Epithelial cell of proximal tubule (primary cell): ENCODE measurements around the gene FAM89B. TPM values are rescaled to one million over a fixed set of nuclear protein-coding genes. Genes with fewer than 3 reads are reported as not detected.

Source experiments
- DNase-seq: peaks from one replicate; pipeline ENCODE4 v3.0.0-alpha.2; 2011; ENCODE audit warnings: low read depth
- H3K4me3 ChIP-seq: 2 replicates; pipeline ENCODE4 v1.5.1; 2011; ENCODE audit warnings: low read depth, mild to moderate bottlenecking, low read length
- total RNA-seq: library from RNA; depleted of rRNA; stranded (reverse); fragments of >200 nt; gene quantifications from 2 replicates; pipeline ENCODE4 v1.2.3, GENCODE V29; 2015
- TF ChIP-seq, protein P1 (sequence below): conservative IDR thresholded peaks from 2 replicates; pipeline ENCODE4 v1.5.1; 2012; ENCODE audit warnings: low read depth, mild to moderate bottlenecking, low read length

The FAM89B gene
- total RNA-seq, 1 donor from 2014 or later: 67.1 TPM

DNA sequence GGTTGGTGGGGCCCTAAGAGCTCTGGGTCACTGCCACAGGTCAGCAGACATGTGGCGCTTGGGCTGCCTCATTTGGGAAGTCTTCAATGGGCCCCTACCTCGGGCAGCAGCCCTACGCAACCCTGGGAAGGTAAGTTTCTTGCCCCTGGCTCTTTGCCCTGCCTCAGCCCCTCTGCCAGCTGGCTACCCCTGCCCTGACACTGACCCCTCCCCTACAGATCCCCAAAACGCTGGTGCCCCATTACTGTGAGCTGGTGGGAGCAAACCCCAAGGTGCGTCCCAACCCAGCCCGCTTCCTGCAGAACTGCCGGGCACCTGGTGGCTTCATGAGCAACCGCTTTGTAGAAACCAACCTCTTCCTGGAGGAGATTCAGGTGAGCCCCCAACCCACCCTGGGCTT lies 45.6 kb upstream of the FAM89B start:
- TF ChIP-seq, protein P1, sequence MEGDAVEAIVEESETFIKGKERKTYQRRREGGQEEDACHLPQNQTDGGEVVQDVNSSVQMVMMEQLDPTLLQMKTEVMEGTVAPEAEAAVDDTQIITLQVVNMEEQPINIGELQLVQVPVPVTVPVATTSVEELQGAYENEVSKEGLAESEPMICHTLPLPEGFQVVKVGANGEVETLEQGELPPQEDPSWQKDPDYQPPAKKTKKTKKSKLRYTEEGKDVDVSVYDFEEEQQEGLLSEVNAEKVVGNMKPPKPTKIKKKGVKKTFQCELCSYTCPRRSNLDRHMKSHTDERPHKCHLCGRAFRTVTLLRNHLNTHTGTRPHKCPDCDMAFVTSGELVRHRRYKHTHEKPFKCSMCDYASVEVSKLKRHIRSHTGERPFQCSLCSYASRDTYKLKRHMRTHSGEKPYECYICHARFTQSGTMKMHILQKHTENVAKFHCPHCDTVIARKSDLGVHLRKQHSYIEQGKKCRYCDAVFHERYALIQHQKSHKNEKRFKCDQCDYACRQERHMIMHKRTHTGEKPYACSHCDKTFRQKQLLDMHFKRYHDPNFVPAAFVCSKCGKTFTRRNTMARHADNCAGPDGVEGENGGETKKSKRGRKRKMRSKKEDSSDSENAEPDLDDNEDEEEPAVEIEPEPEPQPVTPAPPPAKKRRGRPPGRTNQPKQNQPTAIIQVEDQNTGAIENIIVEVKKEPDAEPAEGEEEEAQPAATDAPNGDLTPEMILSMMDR: no peak
- no peak overlapping the region for H3K4me3 ChIP-seq
- no peak for DNase-seq

DNA sequence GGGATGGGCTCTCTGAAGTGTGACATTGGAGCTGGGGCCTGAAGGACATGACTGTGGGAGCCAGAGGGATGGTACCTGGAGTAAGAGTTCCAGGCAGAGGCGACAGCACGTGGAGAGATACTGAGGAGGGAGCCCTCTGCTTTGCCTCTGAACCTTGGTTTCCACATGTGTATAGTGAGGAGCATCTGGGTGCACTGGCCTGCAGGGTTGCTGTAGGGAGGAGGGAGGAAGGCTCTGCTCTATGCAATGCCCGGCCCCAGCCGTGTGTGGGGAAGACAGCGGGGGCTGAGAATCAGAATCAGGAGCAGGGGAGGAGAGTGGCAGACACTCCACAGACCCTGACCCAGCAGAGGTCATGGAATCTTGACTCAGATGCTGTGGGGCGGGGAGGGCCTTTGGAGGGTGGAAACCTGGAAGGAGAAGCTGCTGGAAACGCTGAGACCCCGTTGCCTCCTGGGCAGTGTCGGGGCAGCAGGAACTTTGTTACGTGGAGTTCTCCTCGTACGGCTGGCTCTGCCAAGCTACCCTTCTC lies 43.5 kb upstream of the FAM89B start:
- TF ChIP-seq, protein P1: no peak
- DNase-seq: no peak

DNA sequence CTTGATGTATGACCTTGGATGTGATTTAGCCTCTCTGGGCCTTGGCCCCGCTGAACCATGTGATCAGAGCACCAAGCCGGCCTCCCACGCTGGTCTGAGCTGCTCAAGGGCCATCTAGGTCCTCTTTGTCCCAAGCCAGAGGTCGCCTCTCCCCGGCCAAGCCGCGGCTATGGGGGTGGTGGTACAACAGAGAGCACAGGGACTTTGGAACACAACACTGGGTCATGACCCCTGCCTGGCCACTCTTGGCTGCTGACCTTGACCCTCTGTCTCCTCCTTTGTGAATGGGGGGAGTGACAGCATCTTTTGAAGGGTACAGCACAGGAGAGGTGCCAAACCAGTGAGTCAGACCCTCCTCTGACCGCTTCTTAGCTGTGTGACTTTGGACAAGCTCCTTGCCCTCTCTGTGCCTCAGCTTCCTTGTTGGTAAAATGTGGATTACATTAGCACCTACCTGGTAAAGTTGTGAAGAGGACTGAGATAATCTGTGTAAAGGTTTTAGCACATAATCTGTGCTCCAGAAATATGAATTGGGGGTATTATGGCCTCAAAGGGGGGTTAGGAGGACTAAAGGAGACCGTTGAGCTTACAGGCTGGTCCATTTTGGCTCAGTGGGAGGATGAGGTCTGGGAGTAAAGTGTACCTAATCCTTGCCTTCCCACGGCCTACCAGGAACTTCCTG lies 42.7 kb upstream of the FAM89B start:
- TF ChIP-seq, protein P1: no peak
- no peak overlapping the region for H3K4me3 ChIP-seq
- no peak for DNase-seq

More for the DNA sequence above, 43.5 kb upstream of the FAM89B start:
- no peak overlapping the region for H3K4me3 ChIP-seq

DNA sequence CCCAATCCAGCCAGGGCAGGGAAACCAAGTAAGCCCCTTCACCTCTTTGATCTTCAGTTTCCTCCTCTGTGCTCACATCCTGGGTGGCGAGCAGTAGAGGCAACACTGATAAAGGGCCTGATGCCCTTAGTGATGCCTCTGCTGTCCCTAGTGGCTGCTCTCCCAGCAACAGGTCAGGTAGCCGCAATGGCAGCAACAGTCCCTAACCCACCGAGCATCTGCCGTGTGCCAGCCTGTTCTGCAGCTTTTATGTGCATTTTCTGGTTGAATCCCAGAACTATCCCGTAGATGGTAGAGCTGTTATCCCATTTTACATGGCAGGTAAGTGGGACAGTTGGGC lies 42.2 kb upstream of the FAM89B start:
- TF ChIP-seq, protein P1: peak; percentile 36

DNA sequence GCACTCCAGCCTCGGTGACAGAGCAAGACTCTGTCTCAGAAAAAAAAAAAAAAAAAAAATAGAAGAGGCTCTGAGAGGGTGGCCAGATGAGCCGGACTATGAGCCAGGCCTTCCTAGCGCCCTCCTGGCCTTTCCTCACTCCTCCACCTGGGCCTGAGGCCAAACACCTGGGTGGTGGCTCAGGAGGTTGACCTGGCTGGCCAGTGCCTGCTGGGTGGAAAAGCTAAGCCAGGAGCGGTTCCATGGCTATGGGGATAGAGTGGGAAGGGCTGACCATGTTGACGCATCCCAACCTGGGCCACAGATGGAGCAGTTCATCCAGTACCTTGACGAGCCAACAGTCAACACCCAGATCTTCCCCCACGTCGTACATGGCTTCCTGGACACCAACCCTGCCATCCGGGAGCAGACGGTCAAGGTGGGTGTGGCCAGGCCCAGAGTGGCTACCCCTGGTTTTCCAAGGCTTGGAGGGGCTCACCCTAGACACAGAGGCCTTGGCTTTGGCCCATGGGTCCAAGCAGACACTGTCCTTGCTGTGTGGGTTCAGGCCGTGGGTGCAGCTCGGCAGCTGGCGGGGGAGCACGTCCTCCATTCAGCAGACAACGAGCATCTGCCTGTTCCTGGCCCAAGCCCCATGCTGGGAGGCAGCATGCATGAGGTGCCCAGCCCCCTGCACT lies 39.8 kb upstream of the FAM89B start:
- TF ChIP-seq, protein P1: no peak
- no peak for DNase-seq
- H3K4me3 ChIP-seq: no peak overlapping the region

More for the DNA sequence above, 42.2 kb upstream of the FAM89B start:
- no peak overlapping the region for H3K4me3 ChIP-seq
- DNase-seq: no peak

DNA sequence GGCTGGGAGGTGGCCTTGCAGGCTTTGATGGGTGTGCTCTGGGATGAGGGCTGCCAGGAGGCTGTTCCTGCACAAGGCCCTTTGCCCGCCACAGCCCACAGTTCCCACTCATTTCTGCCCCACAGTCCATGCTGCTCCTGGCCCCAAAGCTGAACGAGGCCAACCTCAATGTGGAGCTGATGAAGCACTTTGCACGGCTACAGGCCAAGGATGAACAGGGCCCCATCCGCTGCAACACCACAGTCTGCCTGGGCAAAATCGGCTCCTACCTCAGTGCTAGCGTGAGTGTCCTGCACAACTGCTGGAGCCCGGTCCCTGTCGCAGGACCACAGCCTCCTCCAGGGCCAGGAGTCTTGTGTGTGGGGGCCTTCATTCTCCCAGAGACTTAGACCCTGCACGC lies 37.2 kb upstream of the FAM89B start:
- TF ChIP-seq, protein P1: no peak
- no peak for DNase-seq
- H3K4me3 ChIP-seq: no peak overlapping the region
